VCaP (cell line): ENCODE measurements around the gene PPP1CA.

Source experiments
- H3K27ac ChIP-seq: fragments of 450-650 bp; 2 replicates; pipeline ENCODE4 v1.5.1; 2017
- TF ChIP-seq, protein P1 (sequence below): fragments of 450-650 bp; conservative IDR thresholded peaks from 2 replicates; pipeline ENCODE4 v1.5.1; 2017; ENCODE audit warnings: mild to moderate bottlenecking, moderate library complexity

The PPP1CA gene

DNA sequence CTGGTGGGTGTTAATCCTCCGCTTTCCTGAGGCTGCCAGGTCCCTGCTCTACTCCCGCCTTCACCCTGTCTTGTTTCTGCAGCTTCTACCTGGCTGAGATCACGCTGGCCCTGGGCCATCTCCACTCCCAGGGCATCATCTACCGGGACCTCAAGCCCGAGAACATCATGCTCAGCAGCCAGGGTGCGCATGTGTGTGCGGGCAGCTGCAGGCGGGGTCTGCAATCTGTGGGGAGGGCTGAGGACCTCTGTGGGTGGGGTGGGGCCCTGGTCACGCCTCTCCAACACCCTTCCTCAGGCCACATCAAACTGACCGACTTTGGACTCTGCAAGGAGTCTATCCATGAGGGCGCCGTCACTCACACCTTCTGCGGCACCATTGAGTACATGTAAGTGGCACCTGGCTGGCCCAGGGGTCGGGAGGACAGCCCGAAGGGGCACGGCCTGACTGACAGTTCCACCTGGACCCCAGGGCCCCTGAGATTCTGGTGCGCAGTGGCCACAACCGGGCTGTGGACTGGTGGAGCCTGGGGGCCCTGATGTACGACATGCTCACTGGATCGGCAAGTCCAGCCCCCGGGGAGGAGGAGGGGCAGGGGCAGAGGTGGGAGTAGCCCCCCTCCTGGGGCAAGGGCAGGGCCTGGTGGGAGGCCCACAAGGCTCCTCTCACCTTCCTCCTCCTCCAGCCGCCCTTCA lies 31.1 kb upstream of the PPP1CA start:
- H3K27ac ChIP-seq: no peak overlapping the region

DNA sequence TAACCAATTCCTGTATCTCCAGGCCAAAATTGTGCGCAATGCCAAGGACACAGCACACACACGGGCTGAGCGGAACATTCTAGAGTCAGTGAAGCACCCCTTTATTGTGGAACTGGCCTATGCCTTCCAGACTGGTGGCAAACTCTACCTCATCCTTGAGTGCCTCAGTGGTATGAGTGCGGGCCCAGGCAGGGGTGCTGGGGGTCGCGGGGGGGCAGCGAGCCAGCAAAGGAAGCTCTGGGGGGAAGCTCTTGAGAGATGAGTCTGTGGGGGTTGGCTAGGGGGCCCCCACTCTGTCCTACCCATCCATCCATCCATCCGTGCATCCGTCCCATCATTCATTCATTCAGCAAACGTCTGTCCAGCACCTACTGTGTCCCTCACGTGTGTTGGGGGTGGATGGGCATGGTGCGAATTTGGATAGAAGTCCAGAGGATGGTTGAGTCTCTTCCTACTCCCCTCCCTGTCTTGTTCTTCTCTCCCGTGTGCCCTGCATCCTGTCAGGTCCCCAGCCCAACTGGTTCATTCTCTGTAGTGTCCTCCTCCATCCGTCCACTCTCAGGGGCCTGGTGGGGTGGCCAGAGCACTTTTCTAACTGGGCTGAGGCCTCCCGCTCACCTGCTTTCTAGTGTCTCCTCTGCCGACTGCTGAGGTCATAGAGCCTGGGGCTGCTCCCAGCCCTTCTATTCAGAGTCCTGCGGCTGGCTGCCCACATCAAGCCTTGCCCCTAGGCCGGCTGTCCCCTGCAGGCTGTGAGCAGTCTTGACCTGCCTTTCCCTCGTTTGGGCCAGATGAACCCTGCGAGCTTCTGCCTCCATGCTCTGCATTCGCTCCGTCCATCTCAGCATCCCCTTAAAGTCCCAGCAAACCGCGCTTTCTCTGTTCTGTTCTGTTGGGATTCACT lies 29.9 kb upstream of the PPP1CA start:
- no peak overlapping the region for H3K27ac ChIP-seq

More for the DNA sequence above, 31.1 kb upstream of the PPP1CA start:
- TF ChIP-seq, protein P1, sequence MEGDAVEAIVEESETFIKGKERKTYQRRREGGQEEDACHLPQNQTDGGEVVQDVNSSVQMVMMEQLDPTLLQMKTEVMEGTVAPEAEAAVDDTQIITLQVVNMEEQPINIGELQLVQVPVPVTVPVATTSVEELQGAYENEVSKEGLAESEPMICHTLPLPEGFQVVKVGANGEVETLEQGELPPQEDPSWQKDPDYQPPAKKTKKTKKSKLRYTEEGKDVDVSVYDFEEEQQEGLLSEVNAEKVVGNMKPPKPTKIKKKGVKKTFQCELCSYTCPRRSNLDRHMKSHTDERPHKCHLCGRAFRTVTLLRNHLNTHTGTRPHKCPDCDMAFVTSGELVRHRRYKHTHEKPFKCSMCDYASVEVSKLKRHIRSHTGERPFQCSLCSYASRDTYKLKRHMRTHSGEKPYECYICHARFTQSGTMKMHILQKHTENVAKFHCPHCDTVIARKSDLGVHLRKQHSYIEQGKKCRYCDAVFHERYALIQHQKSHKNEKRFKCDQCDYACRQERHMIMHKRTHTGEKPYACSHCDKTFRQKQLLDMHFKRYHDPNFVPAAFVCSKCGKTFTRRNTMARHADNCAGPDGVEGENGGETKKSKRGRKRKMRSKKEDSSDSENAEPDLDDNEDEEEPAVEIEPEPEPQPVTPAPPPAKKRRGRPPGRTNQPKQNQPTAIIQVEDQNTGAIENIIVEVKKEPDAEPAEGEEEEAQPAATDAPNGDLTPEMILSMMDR: no peak

DNA sequence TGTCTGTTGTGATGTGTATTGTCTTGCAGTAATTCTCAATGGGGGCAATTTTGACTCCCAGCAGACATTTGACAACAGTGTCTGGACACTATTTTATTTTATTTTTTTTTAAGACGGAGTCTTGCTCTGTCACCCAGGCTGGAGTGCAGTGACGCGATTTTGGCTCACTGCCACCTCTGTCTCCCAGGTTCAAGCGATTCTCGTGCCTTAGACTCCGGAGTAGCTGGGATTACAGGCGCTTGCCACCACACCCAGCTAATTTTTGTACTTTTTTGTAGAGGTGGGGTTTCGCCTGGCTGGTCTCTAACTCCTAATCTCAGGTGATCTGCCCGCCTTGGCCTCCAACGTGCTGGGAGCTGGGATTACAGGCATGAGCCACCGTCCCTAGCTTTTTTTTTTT lies 28.1 kb upstream of the PPP1CA start:
- H3K27ac ChIP-seq: peak overlapping the region; percentile 95; the same call in 1 of the 2 replicates
- TF ChIP-seq, protein P1: no peak

More for the DNA sequence above, 29.9 kb upstream of the PPP1CA start:
- TF ChIP-seq, protein P1: no peak

DNA sequence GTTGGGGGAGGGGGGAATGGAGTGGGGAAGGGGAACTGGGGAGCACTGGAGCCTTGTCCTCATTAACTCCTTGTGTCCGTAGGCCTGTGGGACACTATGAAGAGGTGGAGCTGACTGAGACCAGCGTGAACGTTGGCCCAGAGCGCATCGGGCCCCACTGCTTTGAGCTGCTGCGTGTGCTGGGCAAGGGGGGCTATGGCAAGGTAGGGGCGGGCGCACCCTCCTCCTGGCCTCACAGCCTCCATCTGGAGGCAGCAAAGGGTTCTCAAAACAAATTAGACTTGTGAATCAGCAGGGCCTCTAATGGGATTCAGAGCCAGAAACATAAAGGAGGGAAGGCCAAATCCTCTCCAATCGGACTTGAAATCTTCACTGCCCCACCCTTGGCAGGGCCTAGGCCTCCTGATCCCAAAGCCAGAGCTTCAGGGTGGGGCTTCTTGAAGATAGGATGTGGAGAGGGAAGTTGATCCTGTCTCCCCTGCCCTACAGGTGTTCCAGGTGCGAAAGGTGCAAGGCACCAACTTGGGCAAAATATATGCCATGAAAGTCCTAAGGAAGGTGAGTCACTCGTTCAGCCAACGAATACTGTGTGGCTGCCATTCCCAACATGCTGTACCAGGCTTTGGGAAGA lies 27.5 kb upstream of the PPP1CA start:
- TF ChIP-seq, protein P1: no peak
- H3K27ac ChIP-seq: peak overlapping the region; percentile 95

DNA sequence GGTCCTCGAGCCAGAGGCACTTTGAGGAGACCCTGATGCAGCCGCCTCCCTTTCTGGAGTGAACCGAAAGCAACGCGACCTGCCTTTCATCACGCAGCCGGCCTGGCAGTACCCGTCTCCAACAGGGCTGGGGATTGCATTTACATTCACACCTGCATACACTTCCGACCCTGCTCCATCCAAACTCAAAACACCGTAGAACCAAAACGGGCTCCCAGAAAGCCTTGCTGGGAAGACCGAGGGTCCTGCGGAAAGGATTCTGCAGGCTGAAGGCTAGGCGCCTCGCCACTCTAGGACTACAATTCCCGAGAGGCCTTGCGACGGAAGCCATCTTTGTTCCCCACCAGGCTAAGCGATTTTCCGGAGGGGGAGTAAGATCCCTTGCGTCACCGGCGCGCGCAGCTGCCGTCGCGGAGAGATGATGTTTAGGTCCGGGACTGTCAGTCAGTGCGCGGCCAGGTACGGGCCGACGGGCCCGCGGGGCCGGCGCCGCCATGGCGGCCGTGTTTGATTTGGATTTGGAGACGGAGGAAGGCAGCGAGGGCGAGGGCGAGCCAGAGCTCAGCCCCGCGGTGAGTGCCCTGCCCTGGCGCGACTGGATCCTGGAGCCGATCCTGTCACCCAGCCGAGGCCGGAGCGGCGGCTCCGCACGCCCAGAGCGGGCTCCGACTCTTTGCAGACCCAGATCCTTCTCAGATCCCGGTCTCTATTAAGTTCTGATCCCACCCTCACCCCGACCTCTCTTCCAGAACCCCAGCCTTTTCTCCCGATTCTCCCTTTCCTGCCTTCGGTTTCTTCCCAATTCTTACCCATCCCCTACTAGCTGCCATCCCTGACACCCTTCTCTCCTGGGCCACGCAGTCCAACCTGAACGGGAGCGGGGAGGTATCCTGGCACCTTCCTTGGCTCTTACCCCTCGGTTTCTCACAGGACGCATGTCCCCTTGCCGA lies 26.7 kb upstream of the PPP1CA start, which contains the start of gene RPS6KB2:
RPS6KB2 (plus strand) TSS at position 443 of the 950 bp plus-strand sequence; CDS start at position 495, 52 bp downstream.
- H3K27ac ChIP-seq: peak within 1 kb of the TSS; percentile 95
- TF ChIP-seq, protein P1: no peak

DNA sequence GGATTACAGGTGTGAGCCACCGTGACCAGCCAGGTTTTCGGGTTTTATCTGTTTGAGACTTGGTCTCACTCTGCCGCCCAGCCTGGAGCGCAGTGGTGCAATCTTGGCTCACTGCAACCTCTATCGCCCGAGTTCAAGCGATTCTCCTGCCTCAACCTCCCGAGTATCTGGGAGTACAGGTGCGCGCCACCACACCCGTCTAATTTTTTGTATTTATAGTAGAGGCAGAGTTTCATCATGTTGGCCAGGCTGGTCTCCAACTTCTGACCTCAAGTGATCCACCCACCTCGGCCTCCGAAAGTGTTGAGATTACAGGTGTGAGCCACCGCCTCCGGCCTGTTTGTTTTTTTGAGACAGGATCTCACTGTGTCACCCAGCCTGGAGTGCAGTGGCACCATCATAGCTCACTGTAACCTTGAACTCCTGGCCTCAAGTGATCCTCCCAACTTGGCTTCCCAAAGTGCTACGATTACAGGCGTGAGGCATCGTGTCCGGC lies 25.8 kb upstream of the PPP1CA start:
- H3K27ac ChIP-seq: peak overlapping the region; percentile 95
